ENCODE results near the gene QSOX2.
"Not testable (repeated sequence)": the region's sequence is repeated elsewhere in the genome, so short reads cannot be mapped to it uniquely, and the experiment has no call there.

The QSOX2 gene

GRCh38 chr9:136266641-136267040 lies 21.0 kb upstream of the QSOX2 start:
- DNase-seq (ENCODE audit: low read depth in 2 of 2) = not testable (repeated sequence)

- no peak for DNase-seq (ENCODE audit: low read depth in 2 of 2)
These were observed 20.1 kb upstream of the QSOX2 start for GRCh38 chr9:136265561-136266355.

- no peak for DNase-seq (ENCODE audit: low read depth in 2 of 2)
These were observed 19.1 kb upstream of the QSOX2 start for GRCh38 chr9:136264441-136265405.

- no peak for DNase-seq (ENCODE audit: low read depth in 2 of 2)
These were observed 18.4 kb upstream of the QSOX2 start for GRCh38 chr9:136264031-136264430.

- no peak for DNase-seq (ENCODE audit: low read depth in 2 of 2)
These were observed 17.1 kb upstream of the QSOX2 start for GRCh38 chr9:136262671-136263178.

- DNase-seq (ENCODE audit: low read depth in 2 of 2) = no peak
These were observed 16.2 kb upstream of the QSOX2 start for GRCh38 chr9:136261686-136262430.

GRCh38 chr9:136260936-136261472 lies 15.4 kb upstream of the QSOX2 start:
- DNase-seq (ENCODE audit: low read depth in 2 of 2) = no peak

- DNase-seq (ENCODE audit: low read depth in 2 of 2) = no peak
These were observed 14.9 kb upstream of the QSOX2 start for GRCh38 chr9:136260521-136260920.

- DNase-seq (ENCODE audit: low read depth in 2 of 2) = no peak
These were observed 14.2 kb upstream of the QSOX2 start for GRCh38 chr9:136259836-136260235.

GRCh38 chr9:136259517-136259813 lies 13.9 kb upstream of the QSOX2 start:
- no peak for DNase-seq (ENCODE audit: low read depth in 2 of 2)

- DNase-seq (ENCODE audit: low read depth in 2 of 2) = no peak
These were observed 13.3 kb upstream of the QSOX2 start for GRCh38 chr9:136258786-136259516.

- no peak for DNase-seq (ENCODE audit: low read depth in 2 of 2)
These were observed 12.7 kb upstream of the QSOX2 start for GRCh38 chr9:136258299-136258625.

GRCh38 chr9:136257381-136258298 lies 12.0 kb upstream of the QSOX2 start:
- DNase-seq (ENCODE audit: low read depth in 2 of 2) = no peak

- no peak for DNase-seq (ENCODE audit: low read depth in 2 of 2)
These were observed 10.6 kb upstream of the QSOX2 start for GRCh38 chr9:136255896-136256890.

GRCh38 chr9:136255166-136255538 lies 9.5 kb upstream of the QSOX2 start:
- DNase-seq (ENCODE audit: low read depth in 2 of 2) = no peak

GRCh38 chr9:136254381-136255165 lies 9.0 kb upstream of the QSOX2 start:
- no peak for DNase-seq (ENCODE audit: low read depth in 2 of 2)

- no peak for DNase-seq (ENCODE audit: low read depth in 2 of 2)
These were observed 7.9 kb upstream of the QSOX2 start for GRCh38 chr9:136253246-136254130.
